ENCODE data around the gene KIF26A.

DNA sequence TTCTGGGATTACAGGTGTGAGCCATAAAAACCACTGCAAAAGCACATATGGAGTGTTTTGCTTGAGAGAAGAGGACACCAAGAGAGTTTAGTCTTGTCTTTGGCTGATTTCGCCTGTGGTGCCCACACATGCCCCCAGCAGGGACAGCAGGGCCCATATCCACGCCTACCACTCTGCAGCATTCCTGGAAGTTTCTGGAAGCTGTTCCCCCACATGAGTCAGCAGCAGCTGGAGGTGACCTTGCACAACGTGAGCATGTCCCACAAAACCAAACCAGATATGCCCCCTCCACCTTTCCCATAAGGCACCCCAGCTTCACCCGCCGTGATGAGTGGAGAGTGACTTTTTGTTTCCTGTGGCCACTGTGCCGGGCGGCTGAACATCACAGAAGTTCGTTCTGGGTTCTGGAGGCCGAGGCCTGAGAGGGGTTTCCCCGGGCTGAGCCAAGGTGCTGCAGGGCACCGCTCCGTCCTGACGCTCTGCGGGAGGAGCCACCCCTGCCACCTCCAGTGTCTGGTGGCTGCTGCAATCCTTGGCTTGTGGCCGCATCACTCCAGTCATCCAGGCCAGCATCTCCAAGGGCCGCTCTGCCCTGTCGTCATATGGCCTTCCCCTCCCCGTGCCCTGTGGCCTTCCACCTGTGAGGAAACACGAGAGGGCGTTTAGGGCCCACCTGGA, 48.2 kb upstream of the KIF26A start:
- TF ChIP-seq, protein P1, sequence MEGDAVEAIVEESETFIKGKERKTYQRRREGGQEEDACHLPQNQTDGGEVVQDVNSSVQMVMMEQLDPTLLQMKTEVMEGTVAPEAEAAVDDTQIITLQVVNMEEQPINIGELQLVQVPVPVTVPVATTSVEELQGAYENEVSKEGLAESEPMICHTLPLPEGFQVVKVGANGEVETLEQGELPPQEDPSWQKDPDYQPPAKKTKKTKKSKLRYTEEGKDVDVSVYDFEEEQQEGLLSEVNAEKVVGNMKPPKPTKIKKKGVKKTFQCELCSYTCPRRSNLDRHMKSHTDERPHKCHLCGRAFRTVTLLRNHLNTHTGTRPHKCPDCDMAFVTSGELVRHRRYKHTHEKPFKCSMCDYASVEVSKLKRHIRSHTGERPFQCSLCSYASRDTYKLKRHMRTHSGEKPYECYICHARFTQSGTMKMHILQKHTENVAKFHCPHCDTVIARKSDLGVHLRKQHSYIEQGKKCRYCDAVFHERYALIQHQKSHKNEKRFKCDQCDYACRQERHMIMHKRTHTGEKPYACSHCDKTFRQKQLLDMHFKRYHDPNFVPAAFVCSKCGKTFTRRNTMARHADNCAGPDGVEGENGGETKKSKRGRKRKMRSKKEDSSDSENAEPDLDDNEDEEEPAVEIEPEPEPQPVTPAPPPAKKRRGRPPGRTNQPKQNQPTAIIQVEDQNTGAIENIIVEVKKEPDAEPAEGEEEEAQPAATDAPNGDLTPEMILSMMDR (conservative IDR thresholded peaks at IDR 0.05): no peak
- no peak for TF ChIP-seq ZFX (IDR thresholded peaks at IDR 0.05)
